GM19395 (cell line): ENCODE results near the gene PCDH9.

ENCODE experiments used
- ATAC-seq: cut with Tn5 transposase; IDR thresholded peaks from one replicate; pipeline ENCODE4 v1.9.1; 2021; ENCODE audit warnings: mild to moderate bottlenecking, moderate library complexity; ENCODE audit not compliant: unreplicated experiment

PCDH9 gene

GRCh38 chr13:67048084-67048820, 181.9 kb downstream of the PCDH9 start:
- ATAC-seq = peak; percentile 90

- ATAC-seq = no peak
These were observed 184.8 kb downstream of the PCDH9 start for GRCh38 chr13:67045357-67045756.

- ATAC-seq = no peak
These were observed 186.2 kb downstream of the PCDH9 start for GRCh38 chr13:67043901-67044300.

GRCh38 chr13:67042556-67042955, 187.6 kb downstream of the PCDH9 start:
- ATAC-seq = no peak

GRCh38 chr13:67036699-67037457, 193.3 kb downstream of the PCDH9 start:
- no peak for ATAC-seq

- ATAC-seq = no peak
These were observed 197.0 kb downstream of the PCDH9 start for GRCh38 chr13:67033170-67033569.

GRCh38 chr13:67023130-67023876, 206.8 kb downstream of the PCDH9 start:
- no peak for ATAC-seq

GRCh38 chr13:67018775-67019174, 211.4 kb downstream of the PCDH9 start:
- no peak for ATAC-seq

GRCh38 chr13:67017276-67017675, 212.9 kb downstream of the PCDH9 start:
- ATAC-seq = no peak

- no peak for ATAC-seq
These were observed 214.0 kb downstream of the PCDH9 start for GRCh38 chr13:67015976-67016600.

- no peak for ATAC-seq
These were observed 215.7 kb downstream of the PCDH9 start for GRCh38 chr13:67014399-67014798.

GRCh38 chr13:67013709-67014108, 216.4 kb downstream of the PCDH9 start:
- ATAC-seq = no peak

- no peak for ATAC-seq
These were observed 222.0 kb downstream of the PCDH9 start for GRCh38 chr13:67008075-67008668.

GRCh38 chr13:67004511-67004910, 225.6 kb downstream of the PCDH9 start:
- no peak for ATAC-seq

- ATAC-seq = no peak
These were observed 226.4 kb downstream of the PCDH9 start for GRCh38 chr13:67003743-67004142.

- ATAC-seq = no peak
These were observed 228.8 kb downstream of the PCDH9 start for GRCh38 chr13:67001363-67001762.

- ATAC-seq = no peak
These were observed 233.6 kb downstream of the PCDH9 start for GRCh38 chr13:66996503-66996902.

- ATAC-seq = peak; percentile 79
These were observed 234.9 kb downstream of the PCDH9 start for GRCh38 chr13:66995203-66995611.

- ATAC-seq = peak; percentile 51
These were observed 235.5 kb downstream of the PCDH9 start for GRCh38 chr13:66994517-66995202.

GRCh38 chr13:66994097-66994496, 236.0 kb downstream of the PCDH9 start:
- peak; percentile 70 for ATAC-seq
